Esophagus muscularis mucosa (tissue), 4 donors: ENCODE data around the gene AMIGO3.

ENCODE experiments used
- EP300 ChIP-seq: sonication (generic); formaldehyde crosslinking; IDR thresholded peaks from one replicate; pipeline ENCODE4 v1.6.1; 2017; ENCODE audit warnings: antibody characterized with exemption
- POLR2A ChIP-seq: fragments of 450-650 bp; IDR thresholded peaks from one replicate; pipeline ENCODE4 v1.6.1; 2017; ENCODE audit warnings: antibody characterized with exemption, moderate library complexity, mild to moderate bottlenecking, low read depth
- TF ChIP-seq, protein P1 (sequence below), 3 experiments: fragments of 200-600 bp in 2 of 3; fragments of 450-650 bp in 1 of 3; sonication (generic) in 2 of 3; IDR thresholded peaks; one replicate each; pipeline ENCODE4 v1.5.1; 2017 to 2019; ENCODE audit warnings: antibody characterized with exemption in 3 of 3, mild to moderate bottlenecking in 2 of 3, moderate library complexity in 1 of 3

DNA sequence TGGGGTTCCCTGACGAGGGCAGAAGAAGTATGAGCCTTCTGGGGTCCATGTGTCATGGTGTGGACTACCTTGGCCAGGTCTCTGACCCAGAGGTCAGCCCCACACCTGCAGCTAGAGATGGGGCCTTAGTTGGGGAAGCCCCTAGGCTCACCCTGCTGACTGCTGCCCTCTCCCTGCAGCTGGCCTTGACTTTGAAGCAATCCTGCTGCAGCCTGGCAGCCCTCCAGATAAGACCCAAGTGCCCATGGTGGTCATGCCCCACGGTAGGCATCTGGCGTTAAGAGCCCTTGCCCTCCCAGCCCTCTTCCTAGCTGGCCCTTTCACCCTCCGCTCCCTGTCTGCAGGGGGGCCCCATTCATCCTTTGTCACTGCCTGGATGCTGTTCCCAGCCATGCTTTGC lies 37.9 kb downstream of the AMIGO3 start:
- TF ChIP-seq, protein P1, sequence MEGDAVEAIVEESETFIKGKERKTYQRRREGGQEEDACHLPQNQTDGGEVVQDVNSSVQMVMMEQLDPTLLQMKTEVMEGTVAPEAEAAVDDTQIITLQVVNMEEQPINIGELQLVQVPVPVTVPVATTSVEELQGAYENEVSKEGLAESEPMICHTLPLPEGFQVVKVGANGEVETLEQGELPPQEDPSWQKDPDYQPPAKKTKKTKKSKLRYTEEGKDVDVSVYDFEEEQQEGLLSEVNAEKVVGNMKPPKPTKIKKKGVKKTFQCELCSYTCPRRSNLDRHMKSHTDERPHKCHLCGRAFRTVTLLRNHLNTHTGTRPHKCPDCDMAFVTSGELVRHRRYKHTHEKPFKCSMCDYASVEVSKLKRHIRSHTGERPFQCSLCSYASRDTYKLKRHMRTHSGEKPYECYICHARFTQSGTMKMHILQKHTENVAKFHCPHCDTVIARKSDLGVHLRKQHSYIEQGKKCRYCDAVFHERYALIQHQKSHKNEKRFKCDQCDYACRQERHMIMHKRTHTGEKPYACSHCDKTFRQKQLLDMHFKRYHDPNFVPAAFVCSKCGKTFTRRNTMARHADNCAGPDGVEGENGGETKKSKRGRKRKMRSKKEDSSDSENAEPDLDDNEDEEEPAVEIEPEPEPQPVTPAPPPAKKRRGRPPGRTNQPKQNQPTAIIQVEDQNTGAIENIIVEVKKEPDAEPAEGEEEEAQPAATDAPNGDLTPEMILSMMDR (IDR thresholded peaks at IDR 0.05) = no peak
- no peak for TF ChIP-seq POLR2A
- no peak for TF ChIP-seq EP300
